ENCODE measurements around the gene MPI.
A peak's percentile ranks its signal among the peaks of the same experiment; 100 is the strongest.

Gene MPI

GRCh38 chr15:74889883-74890664 lies at the start of gene MPI:
TSS of gene MPI (plus strand) at chr15:74890042. CDS start at chr15:74890074, 32 bp downstream.
- DNase-seq (ENCODE audit: low read depth in 2 of 2): peak; percentile 74 to 82

GRCh38 chr15:74840851-74841775 lies 48.7 kb upstream of the MPI start:
- DNase-seq (ENCODE audit: low read depth in 2 of 2): no peak

- no peak for DNase-seq (ENCODE audit: low read depth in 2 of 2)
Observed at GRCh38 chr15:74841891-74842373, 47.9 kb upstream of the MPI start.

GRCh38 chr15:74842581-74843444 lies 47.0 kb upstream of the MPI start, which contains the start of gene ULK3:
TSS of gene ULK3 (minus strand) at chr15:74843156. CDS start at chr15:74843105, 51 bp downstream.
- peak; percentile 85 to 93 for DNase-seq (ENCODE audit: low read depth in 2 of 2)

GRCh38 chr15:74843445-74843828 lies 46.4 kb upstream of the MPI start:
- DNase-seq (ENCODE audit: low read depth in 2 of 2): no peak

- DNase-seq (ENCODE audit: low read depth in 2 of 2): no peak
Observed at GRCh38 chr15:74843891-74844299, 45.9 kb upstream of the MPI start.

GRCh38 chr15:74844319-74845207 lies 45.3 kb upstream of the MPI start:
- DNase-seq (ENCODE audit: low read depth in 2 of 2): no peak

- peak; percentile 36 to 44 for DNase-seq (ENCODE audit: low read depth in 2 of 2)
Observed at GRCh38 chr15:74845208-74845568, 44.7 kb upstream of the MPI start.

- DNase-seq (ENCODE audit: low read depth in 2 of 2): no peak
Observed at GRCh38 chr15:74845581-74845980, 44.3 kb upstream of the MPI start.

- no peak for DNase-seq (ENCODE audit: low read depth in 2 of 2)
Observed at GRCh38 chr15:74847432-74847831, 42.4 kb upstream of the MPI start.

- no peak for DNase-seq (ENCODE audit: low read depth in 2 of 2)
Observed at GRCh38 chr15:74850393-74850792, 39.4 kb upstream of the MPI start.

- DNase-seq (ENCODE audit: low read depth in 2 of 2): no peak
Observed at GRCh38 chr15:74851960-74852359, 37.9 kb upstream of the MPI start.

- DNase-seq (ENCODE audit: low read depth in 2 of 2): no peak
Observed at GRCh38 chr15:74854453-74855022, 35.3 kb upstream of the MPI start.

GRCh38 chr15:74855857-74856256 lies 34.0 kb upstream of the MPI start:
- no peak for DNase-seq (ENCODE audit: low read depth in 2 of 2)

GRCh38 chr15:74856537-74856936 lies 33.3 kb upstream of the MPI start:
- DNase-seq (ENCODE audit: low read depth in 2 of 2): no peak

- DNase-seq (ENCODE audit: low read depth in 2 of 2): no peak
Observed at GRCh38 chr15:74857082-74857655, 32.7 kb upstream of the MPI start.

GRCh38 chr15:74857671-74858368 lies 32.0 kb upstream of the MPI start:
- DNase-seq (ENCODE audit: low read depth in 2 of 2): no peak

GRCh38 chr15:74858369-74858740 lies 31.5 kb upstream of the MPI start:
- no peak for DNase-seq (ENCODE audit: low read depth in 2 of 2)

Measured in stimulated activated CD4-positive, alpha-beta T cell treated with anti-CD3 and anti-CD28 coated beads, Interleukin-1b, Interleukin-23, amount 100 ng/mL, for 4 hours (primary cell).